ENCODE measurements around the gene TMEM120B. TPM values are rescaled to one million over a fixed set of nuclear protein-coding genes. Genes with fewer than 3 reads are reported as not detected.

TMEM120B gene
- total RNA-seq, 4 donors from 2014 or later: 3.5 to 7.2 (median 5.1) TPM

DNA sequence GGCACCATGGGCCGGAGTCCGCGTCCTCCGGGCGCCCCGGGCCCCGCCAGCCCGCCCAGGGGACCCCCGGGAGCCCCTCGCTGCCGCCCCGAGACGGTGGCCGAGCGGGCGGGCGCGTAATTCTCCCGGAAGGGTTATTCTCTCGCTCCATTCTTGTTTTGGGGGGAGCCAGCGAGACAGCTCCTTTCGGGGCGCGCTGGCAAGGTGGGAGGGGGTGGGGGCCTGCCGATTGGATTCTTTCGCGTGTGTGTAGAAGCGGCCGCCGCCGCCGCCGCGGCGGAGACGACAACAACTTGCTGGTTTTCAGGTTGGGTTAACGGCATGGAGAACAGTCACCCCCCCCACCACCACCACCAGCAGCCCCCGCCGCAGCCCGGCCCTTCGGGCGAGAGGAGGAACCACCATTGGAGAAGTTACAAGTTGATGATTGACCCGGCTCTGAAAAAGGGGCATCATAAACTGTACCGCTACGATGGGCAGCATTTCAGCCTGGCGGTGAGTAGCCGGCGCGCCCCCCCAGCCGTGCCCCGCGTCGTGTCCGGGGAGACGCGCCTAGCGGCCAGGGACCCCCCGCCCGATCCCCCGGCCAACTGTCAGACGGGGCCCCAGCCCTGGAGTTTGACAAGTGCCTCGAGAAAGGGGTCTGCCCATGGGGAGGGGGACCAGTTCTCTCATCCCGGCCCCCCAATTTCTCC lies 92.0 kb downstream of the TMEM120B start:
- TF ChIP-seq POLR2A (IDR thresholded peaks at IDR 0.05): no peak
- TF ChIP-seq, protein P1, sequence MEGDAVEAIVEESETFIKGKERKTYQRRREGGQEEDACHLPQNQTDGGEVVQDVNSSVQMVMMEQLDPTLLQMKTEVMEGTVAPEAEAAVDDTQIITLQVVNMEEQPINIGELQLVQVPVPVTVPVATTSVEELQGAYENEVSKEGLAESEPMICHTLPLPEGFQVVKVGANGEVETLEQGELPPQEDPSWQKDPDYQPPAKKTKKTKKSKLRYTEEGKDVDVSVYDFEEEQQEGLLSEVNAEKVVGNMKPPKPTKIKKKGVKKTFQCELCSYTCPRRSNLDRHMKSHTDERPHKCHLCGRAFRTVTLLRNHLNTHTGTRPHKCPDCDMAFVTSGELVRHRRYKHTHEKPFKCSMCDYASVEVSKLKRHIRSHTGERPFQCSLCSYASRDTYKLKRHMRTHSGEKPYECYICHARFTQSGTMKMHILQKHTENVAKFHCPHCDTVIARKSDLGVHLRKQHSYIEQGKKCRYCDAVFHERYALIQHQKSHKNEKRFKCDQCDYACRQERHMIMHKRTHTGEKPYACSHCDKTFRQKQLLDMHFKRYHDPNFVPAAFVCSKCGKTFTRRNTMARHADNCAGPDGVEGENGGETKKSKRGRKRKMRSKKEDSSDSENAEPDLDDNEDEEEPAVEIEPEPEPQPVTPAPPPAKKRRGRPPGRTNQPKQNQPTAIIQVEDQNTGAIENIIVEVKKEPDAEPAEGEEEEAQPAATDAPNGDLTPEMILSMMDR (IDR thresholded peaks at IDR 0.05): no peak
- intact Hi-C loops (cut with DNase I; ENCODE audit: low total_unique reads): no loop called here
- 0% methylated on average over 25 to 40 of the region's 63 CpGs for WGBS, 2 donors
- peak overlapping the region; percentile 52 for H3K4me3 ChIP-seq (ENCODE audit: low read depth, poor library complexity, severe bottlenecking)
- peak in 1 of 2 donors; percentile 88 for DNase-seq (ENCODE audit: low spot score in 2 of 2)

DNA sequence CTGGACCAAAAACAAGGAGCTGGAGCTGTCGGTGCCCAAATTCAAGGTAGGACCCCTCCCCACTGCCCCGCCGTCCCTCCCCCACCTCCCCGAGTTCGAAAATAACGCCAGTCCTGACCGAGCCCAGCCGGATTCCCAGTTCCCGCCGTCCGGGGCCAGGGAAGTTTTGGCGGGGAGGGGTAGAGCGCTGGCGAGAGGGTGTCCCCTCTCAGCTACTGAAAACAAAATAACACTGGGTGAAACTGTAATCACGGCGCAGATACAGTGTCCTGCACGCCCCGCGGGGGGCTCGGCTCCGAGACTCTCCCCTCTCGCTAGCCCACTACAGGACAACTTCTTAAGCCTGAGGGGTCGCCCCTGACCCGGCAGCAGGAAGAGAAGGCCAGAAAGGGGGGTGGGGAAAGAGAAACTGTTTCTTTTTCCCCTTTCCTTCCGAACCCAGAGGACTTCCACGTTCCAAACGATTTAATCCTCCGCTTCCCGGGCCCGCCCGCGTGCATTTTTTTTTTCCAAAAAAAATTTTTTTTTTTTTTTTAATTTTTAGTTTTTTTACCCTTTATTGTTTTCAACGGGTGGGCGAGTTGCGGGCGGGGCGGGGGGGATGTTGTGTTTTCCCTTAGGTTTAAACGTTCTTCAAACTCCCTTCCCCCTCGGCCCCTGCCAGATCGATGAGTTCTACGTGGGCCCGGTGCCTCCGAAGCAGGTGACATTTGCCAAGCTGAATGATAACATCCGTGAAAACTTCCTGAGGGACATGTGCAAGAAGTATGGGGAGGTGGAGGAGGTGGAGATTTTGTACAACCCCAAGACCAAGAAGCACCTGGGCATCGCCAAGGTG lies 92.8 kb downstream of the TMEM120B start:
- intact Hi-C loops (cut with DNase I; ENCODE audit: low total_unique reads): no loop called here
- TF ChIP-seq POLR2A (IDR thresholded peaks at IDR 0.05): no peak
- TF ChIP-seq, protein P1 (IDR thresholded peaks at IDR 0.05): no peak
- H3K4me3 ChIP-seq (ENCODE audit: low read depth, poor library complexity, severe bottlenecking): peak overlapping the region; percentile 52
- peak in 1 of 2 donors; percentile 87 for DNase-seq (ENCODE audit: low spot score in 2 of 2)
- 1% methylated on average over 45 of the region's 45 CpGs for whole genome bisulfite sequencing, 2 donors

DNA sequence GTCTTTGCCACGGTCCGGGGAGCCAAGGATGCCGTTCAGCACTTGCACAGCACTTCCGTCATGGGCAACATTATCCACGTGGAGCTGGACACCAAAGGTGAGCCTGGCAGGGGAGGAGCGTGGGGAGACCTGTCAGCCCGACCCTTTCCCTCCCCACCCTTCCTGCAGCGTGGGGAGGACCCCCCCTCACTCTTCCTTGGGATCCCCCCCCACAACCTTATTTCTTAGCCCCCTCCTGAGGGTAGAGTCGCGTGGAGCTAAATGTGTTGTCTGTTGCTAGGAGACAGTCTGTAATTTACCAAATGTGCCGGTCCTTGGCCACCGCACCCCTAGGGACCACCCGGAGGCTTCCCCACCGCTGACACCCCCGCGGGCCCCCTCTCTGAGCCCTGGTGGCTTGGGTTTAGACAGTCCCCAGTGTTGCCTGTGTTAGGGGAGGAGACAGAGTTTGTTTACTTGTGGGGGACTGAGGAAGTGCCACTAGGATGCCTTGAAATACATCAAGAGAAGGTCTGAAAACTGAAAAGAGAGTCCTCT lies 93.5 kb downstream of the TMEM120B start:
- intact Hi-C loops (cut with DNase I; ENCODE audit: low total_unique reads): no loop called here
- no peak for DNase-seq (ENCODE audit: low spot score in 2 of 2)
- WGBS, 2 donors: 4 to 9% methylated on average over 16 of the region's 16 CpGs
- TF ChIP-seq POLR2A (IDR thresholded peaks at IDR 0.05): no peak
- TF ChIP-seq, protein P1 (IDR thresholded peaks at IDR 0.05): no peak
- H3K4me3 ChIP-seq (ENCODE audit: low read depth, poor library complexity, severe bottlenecking): no peak overlapping the region

DNA sequence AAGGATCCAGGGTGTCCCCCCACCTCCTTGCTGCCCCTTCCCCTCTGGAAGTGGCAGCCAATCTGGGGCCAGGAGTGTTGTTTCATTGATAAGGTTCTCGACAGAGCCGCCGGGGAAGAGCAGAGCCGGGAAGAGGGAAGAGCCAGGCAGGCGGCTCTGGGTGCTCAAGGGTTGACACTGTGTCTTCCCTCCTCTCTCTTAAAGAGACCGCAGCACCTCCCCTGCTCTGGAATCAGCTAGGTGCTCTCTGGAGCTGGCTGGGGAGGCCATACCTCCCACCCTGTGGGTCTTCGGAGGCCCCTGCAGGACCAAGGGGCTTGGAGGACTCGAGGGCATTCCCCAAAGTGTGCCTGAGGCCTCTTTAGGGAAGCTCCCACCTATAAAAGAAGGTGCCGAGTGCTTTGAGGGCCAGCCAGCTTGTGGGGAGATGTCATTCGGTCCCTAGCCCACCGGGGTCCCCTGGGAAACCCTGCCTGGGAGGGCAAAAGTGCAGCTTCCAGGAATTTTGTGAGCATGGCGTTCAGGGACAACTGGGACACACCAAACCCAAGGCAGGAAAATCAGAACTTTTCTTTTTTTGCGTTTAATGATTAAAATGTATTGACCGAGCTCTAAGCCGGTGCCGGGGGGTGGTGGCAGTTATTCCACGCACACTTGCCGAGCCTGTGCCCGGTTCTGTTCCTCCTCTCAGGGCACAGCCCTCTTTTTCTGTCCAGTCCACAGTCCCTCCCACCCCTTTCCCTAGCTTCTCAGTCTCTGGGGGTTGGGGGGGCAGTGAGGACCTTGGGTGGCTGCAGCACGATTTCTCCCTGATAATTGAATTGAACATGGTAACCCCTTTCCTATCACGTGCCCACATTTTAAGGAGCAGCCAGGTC lies 94.2 kb downstream of the TMEM120B start:
- no peak overlapping the region for H3K4me3 ChIP-seq (ENCODE audit: low read depth, poor library complexity, severe bottlenecking)
- no peak for DNase-seq (ENCODE audit: low spot score in 2 of 2)
- intact Hi-C loops (cut with DNase I; ENCODE audit: low total_unique reads): no loop called here
- no peak for TF ChIP-seq POLR2A (IDR thresholded peaks at IDR 0.05)
- TF ChIP-seq, protein P1 (IDR thresholded peaks at IDR 0.05): no peak
- 40 to 42% methylated on average over 19 to 21 of the region's 21 CpGs for WGBS, 2 donors

DNA sequence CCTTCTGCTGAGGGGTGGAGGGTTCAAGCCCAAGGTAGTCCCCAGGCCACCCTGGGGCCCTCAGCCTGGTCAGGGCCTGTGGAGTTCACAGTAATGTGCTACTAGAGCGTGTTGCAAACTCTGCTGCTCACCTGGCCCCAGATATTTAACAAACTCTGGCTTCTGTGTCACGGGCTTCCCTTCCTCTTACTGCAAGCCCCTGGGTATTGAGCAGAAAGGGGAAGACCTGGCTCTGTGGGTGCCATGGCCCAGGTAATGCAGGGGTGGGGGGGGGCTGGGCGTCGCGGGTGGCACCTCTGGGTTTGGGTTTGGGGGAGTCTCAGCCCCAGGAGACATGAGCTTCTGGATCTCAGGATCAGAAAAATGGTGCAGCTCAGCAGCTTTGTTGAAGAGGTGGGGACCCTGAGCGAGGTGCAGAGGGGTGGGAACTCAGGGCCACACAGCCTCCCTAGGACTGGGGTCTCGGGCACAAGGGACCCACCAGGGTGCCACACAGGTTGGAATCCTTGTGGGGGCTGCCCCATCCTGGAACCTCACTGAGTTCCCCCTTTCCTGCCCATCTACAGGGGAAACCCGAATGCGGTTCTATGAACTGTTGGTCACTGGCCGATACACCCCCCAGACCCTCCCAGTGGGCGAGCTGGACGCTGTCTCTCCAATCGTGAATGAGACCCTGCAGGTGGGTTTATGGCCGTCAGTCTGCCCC lies 95.2 kb downstream of the TMEM120B start:
- intact Hi-C loops (cut with DNase I; ENCODE audit: low total_unique reads): no loop called here
- no peak for DNase-seq (ENCODE audit: low spot score in 2 of 2)
- TF ChIP-seq, protein P1 (IDR thresholded peaks at IDR 0.05): no peak
- no peak for TF ChIP-seq POLR2A (IDR thresholded peaks at IDR 0.05)
- no peak overlapping the region for H3K4me3 ChIP-seq (ENCODE audit: low read depth, poor library complexity, severe bottlenecking)
- 66 to 78% methylated on average over 10 to 14 of the region's 14 CpGs for WGBS, 2 donors

Data from lower leg skin (tissue), 4 donors.